Heart left ventricle (tissue), 13 donors: ENCODE data around the gene MBP.

ENCODE experiments used
- CTCF ChIP-seq, 12 donors: fragments of 200-600 bp; sonication (generic) in 4 of 12; IDR thresholded peaks; one replicate each; pipeline versions ENCODE4 v1.5.0 to v1.8.0; 2018 to 2022; ENCODE audit warnings: antibody characterized with exemption in 12 of 12, mild to moderate bottlenecking in 5 of 12
- POLR2A ChIP-seq, 2 donors: fragments of 450-650 bp; IDR thresholded peaks; one replicate each; pipeline ENCODE4 v1.6.1; 2017; ENCODE audit warnings: antibody characterized with exemption in 2 of 2, mild to moderate bottlenecking in 2 of 2, moderate library complexity in 2 of 2
- donor health status: ischemic (EF 13 %, LVEDD 7.1; RV severe dilation, severe dysfunction).
- donor health status: DM: no; HTN: yes; CAD: no.
- donor health status: DM: no; HTN: no; CAD: no.
- donor health status: ischemic (EF 25% LVEDD 6.9; RV normal size, moderate dysfunction).
- donor health status: ischemic (EF 25% LVEDD 5.7; RV mildly dilated, moderate dysfunction).
- donor health status: ischemic (EF 35%, LVEDD 5.7; RV mildly dilated, moderate dysfunction).
- donor health status: nonischemic (EF 11% LVEDD 7.7; RV severe dilation, severe dysfunction).
- donor health status: DM: yes; HTN: yes; CAD: no.
- donor health status: PGD.
- donor health status: ischemic (EF 29% LVEDD 5.4; RV normal size, mild dysfunction).
- donor health status: nonischemic (EF 23%, LVEDD 6.1; RV moderate dilation, normal function).

DNA sequence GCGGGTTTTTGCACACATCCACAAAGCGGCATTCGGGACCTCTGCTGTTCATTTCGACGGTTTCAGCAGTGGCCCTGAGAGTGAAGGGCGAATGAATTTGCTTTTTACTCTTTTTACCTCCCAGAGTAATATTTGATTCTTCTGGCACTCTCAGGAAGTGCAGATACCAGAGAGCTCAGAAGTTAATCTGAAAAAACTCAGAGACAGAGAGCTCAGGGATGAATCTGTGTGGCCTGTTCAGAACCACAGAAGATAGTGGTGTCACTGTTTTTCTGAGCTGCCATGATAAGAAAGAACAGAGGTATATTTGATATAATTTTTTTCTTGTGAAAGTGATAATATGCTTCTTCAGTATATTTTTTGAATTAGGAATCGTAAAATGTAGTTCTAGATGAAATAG, 129.3 kb downstream of the MBP start:
- no peak for TF ChIP-seq POLR2A (IDR thresholded peaks at IDR 0.05)
- TF ChIP-seq CTCF (IDR thresholded peaks at IDR 0.05) = no peak
